Endothelial cell of umbilical vein (primary cell): ENCODE measurements around the gene ATP6V0D1.

Source experiments
- EZH2 ChIP-seq: IDR thresholded peaks from 2 replicates; pipeline ENCODE4 v1.6.1; 2012; ENCODE audit warnings: borderline replicate concordance, low read depth, mild to moderate bottlenecking, moderate library complexity, low read length, inconsistent platforms; ENCODE audit not compliant: severe bottlenecking
- MYC ChIP-seq: IDR thresholded peaks from one replicate; pipeline ENCODE4 v1.6.1; 2011; ENCODE audit warnings: mild to moderate bottlenecking, low read depth, low read length
- POLR2A ChIP-seq: IDR thresholded peaks from 2 replicates; pipeline ENCODE4 v1.6.1; 2012; ENCODE audit warnings: low read depth, mild to moderate bottlenecking, control low read depth, low read length
- POLR2AphosphoS5 ChIP-seq: IDR thresholded peaks from 2 replicates; pipeline ENCODE4 v1.6.1; 2012; ENCODE audit warnings: low read depth, mild to moderate bottlenecking, control low read depth, low read length, moderate library complexity; ENCODE audit not compliant: insufficient read depth
- TF ChIP-seq, protein P1 (sequence below), 2 donors: IDR thresholded peaks; 1 replicate in 1 of 2; 2 replicates in 1 of 2; pipeline ENCODE4 v1.5.1; 2011; ENCODE audit warnings: low read length in 2 of 2, mild to moderate bottlenecking in 2 of 2, moderate library complexity in 2 of 2, control low read depth in 1 of 2, inconsistent platforms in 1 of 2, low read depth in 1 of 2; ENCODE audit not compliant: insufficient read depth in 1 of 2; ENCODE audit errors: extremely low read depth in 1 of 2
- TF ChIP-seq, protein P2 (sequence below): IDR thresholded peaks from 2 replicates; pipeline ENCODE4 v1.6.1; 2011; ENCODE audit not compliant: insufficient read depth, insufficient read length

DNA sequence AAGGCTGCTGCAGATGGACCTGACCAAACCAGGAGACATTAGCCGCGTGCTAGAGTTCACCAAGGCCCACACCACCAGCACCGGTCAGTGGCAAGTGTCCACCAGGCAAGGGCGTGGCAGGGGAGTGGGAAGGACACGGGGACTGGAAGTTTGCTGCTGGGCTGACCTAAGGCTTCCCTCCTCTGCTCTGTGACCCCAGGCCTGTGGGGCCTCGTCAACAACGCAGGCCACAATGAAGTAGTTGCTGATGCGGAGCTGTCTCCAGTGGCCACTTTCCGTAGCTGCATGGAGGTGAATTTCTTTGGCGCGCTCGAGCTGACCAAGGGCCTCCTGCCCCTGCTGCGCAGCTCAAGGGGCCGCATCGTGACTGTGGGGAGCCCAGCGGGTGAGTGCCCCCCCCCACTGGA, 45.2 kb downstream of the ATP6V0D1 start:
- TF ChIP-seq, protein P1, sequence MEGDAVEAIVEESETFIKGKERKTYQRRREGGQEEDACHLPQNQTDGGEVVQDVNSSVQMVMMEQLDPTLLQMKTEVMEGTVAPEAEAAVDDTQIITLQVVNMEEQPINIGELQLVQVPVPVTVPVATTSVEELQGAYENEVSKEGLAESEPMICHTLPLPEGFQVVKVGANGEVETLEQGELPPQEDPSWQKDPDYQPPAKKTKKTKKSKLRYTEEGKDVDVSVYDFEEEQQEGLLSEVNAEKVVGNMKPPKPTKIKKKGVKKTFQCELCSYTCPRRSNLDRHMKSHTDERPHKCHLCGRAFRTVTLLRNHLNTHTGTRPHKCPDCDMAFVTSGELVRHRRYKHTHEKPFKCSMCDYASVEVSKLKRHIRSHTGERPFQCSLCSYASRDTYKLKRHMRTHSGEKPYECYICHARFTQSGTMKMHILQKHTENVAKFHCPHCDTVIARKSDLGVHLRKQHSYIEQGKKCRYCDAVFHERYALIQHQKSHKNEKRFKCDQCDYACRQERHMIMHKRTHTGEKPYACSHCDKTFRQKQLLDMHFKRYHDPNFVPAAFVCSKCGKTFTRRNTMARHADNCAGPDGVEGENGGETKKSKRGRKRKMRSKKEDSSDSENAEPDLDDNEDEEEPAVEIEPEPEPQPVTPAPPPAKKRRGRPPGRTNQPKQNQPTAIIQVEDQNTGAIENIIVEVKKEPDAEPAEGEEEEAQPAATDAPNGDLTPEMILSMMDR (IDR thresholded peaks at IDR 0.05; ENCODE audit: extremely low read depth in 1 of 2, insufficient read depth in 1 of 2, low read depth in 1 of 2, low read length in 2 of 2), result no peak
- no peak for TF ChIP-seq POLR2AphosphoS5
- no peak for TF ChIP-seq POLR2A
- TF ChIP-seq, protein P2, sequence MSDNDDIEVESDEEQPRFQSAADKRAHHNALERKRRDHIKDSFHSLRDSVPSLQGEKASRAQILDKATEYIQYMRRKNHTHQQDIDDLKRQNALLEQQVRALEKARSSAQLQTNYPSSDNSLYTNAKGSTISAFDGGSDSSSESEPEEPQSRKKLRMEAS, result no peak
- TF ChIP-seq EZH2, result no peak
- no peak for TF ChIP-seq MYC
